Cardiac fibroblast (primary cell): Measurements from ENCODE around the gene C10orf95.
"Not testable (repeated sequence)": the region's sequence is repeated elsewhere in the genome, so short reads cannot be mapped to it uniquely, and the experiment has no call there.

Source experiments
- DNase-seq, 2 donors: peaks; one replicate each; pipeline versions ENCODE4 v3.0.0 to v3.0.0-alpha.2; 2010; ENCODE audit warnings: low read depth in 2 of 2
- H3K4me3 ChIP-seq, 2 donors: replicated peaks in 1 of 2; 1 replicate in 1 of 2; 2 replicates in 1 of 2; pipeline ENCODE4 v1.5.1; 2011; ENCODE audit warnings: low read depth in 2 of 2, low read length in 2 of 2, mild to moderate bottlenecking in 2 of 2, moderate library complexity in 1 of 2
- TF ChIP-seq, protein P1 (sequence below): IDR thresholded peaks from one replicate; pipeline ENCODE4 v1.5.1; 2011; ENCODE audit warnings: low read depth, mild to moderate bottlenecking, low read length, inconsistent platforms

C10orf95 gene

DNA sequence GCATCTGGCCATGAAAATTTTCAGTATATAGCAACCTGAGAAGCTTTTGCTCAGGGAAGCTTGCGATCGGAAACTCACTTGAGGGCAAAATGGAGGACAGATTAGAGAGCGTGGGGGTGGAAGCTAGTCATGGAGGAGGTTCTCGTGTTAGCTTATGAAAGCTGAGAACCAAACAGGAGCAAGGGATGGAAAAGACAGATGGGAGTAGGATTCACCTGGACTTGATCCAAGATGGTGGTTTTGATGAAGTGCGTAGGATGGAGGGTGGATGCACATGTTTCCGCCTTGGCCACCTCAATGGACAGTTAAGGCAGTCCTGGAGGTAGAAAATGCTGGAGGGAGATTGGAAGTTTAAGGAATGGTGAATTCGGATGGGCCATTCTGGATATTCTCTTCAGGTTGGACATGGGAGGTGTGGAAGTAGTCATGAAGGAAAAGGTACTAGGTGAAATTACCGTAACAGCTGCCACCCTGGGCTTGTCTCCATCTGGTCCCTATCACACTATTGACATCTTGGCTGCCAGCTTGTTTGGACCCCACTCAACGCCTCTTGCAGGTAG is 6.3 kb upstream of the C10orf95 start:
- H3K4me3 ChIP-seq, result no peak overlapping the region
- no peak for DNase-seq
- TF ChIP-seq, protein P1, sequence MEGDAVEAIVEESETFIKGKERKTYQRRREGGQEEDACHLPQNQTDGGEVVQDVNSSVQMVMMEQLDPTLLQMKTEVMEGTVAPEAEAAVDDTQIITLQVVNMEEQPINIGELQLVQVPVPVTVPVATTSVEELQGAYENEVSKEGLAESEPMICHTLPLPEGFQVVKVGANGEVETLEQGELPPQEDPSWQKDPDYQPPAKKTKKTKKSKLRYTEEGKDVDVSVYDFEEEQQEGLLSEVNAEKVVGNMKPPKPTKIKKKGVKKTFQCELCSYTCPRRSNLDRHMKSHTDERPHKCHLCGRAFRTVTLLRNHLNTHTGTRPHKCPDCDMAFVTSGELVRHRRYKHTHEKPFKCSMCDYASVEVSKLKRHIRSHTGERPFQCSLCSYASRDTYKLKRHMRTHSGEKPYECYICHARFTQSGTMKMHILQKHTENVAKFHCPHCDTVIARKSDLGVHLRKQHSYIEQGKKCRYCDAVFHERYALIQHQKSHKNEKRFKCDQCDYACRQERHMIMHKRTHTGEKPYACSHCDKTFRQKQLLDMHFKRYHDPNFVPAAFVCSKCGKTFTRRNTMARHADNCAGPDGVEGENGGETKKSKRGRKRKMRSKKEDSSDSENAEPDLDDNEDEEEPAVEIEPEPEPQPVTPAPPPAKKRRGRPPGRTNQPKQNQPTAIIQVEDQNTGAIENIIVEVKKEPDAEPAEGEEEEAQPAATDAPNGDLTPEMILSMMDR, result no peak

DNA sequence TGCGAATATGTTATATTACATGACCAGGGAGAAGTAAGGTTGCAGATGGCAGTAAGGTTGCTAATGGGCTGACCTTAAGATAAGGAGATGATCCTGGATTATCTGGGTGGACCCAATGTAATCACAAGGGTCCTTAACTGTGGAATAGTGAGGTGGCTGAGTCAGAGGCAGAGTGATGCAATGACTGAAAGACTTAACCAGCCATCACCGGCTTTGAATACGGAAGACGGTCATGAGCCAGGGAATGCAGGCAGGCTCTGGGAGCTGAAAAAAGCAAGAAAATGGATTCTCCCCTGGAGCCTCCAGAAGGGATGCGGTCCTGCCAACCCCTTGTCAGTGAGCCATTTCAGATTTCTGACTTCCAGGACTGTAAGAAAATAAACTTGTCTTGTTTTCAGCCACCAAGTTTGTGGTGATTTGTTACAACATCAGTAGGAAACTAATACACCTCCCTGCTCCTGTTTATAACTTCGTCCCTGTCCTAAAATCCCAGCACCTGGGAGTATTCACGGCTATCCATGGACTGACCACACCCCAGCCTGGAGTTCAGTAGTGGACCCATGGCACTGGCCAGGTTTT is 4.6 kb upstream of the C10orf95 start:
- DNase-seq, result peak; percentile 86 to 89
- TF ChIP-seq, protein P1, result no peak
- H3K4me3 ChIP-seq, result no peak overlapping the region

DNA sequence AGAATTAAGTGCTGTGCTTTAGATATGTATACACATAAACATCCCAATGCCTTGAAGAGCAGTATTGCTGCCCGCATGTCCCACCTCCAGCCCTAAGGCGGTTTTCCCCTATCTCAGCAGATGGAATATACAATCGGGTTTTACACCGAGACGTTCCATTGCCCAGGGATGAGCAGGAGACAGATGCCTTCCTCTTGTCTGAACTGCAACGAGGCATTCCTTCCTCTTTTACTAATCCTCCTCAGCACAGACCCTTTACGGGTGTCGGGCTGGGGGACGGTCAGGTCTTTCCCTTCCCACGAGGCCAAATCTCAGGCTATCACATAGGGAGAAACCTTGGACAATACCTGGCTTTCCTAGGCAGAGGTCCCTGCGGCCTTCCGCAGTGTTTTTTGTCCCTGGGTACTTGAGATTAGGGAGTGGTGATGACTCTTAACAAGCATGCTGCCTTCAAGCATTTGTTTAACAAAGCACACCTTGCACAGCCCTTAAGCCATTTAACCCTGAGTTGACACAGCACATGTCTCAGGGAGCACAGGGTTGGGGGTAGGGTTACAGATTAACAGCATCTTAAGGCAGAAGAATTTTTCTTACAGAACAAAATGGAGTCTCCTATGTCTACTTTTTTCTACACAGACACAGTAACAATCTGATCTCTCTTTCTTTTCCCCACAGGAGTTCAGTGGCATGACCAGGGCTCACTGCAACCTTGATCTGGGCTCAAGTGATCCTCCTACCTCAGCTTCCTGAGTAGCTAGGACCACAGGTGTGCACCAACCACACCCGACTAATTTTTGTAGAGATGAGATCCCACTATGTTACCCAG is 3.5 kb upstream of the C10orf95 start:
- DNase-seq, H3K4me3 ChIP-seq: not testable (repeated sequence)

- H3K4me3 ChIP-seq, result no peak overlapping the region
- no peak for DNase-seq
- TF ChIP-seq, protein P1, result no peak
These were observed 2.2 kb upstream of the C10orf95 start for GRCh38 chr10:102453502-102453901.

DNA sequence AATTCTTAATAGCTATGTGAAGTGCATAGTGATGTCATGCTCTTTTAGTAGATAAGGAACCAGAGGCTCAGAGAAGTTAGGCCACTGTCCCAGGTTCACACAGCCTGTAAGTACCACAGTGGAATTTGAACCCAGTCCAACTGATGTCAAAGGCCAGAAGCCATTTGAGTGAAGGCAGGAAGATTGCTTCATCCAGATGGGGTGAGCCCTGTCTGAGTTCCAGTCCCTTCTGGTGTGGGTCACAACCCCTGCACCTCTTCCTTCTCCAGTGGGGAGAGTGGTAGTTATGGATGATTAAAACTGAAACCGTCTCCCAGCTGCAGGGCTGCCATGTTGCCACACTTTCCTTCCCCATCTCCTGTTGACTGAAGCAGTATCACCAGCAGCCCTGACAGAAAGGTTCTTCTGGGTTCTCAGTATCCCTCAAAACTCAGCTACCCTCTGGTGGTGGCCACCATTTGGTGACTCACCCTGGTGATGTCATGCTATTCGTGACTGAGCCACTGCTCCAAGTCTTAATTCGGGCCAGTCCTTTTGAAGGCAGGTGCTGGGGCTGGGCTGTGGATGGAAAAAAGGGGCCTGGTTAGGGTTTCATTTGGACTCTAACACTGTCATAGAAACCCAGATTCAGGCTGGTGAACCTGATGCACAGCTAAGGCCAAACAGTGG is 1.5 kb upstream of the C10orf95 start:
- DNase-seq, result peak; percentile 38 to 79
- TF ChIP-seq, protein P1, result no peak
- no peak overlapping the region for H3K4me3 ChIP-seq

- H3K4me3 ChIP-seq, result peak overlapping the region; percentile 67 to 69
- TF ChIP-seq, protein P1, result no peak
- peak; percentile 55 to 79 for DNase-seq
These were observed 804 bp downstream of the C10orf95 start for GRCh38 chr10:102450374-102451104.

- H3K4me3 ChIP-seq, result peak overlapping the region; percentile 67 to 69
- TF ChIP-seq, protein P1, result no peak
- DNase-seq, result no peak
These were observed 1.3 kb downstream of the C10orf95 start for GRCh38 chr10:102450124-102450373.
